GM13976 (cell line): Measurements from ENCODE around the gene TMEM132A.
A peak's percentile ranks its signal among the peaks of the same experiment; 100 is the strongest.

ENCODE experiments used
- DNase-seq: peaks from one replicate; pipeline ENCODE4 v3.0.0; 2012; ENCODE audit warnings: low spot score
- in situ Hi-C: fragments of 300-500 bp; cut with MboI; formaldehyde crosslinking; loops from one replicate; pipeline ENCODE4 v1.12.0; 2022; ENCODE audit warnings: low sequenced_read_pairs, mixed read lengths, inconsistent platforms; ENCODE audit not compliant: unreplicated experiment
- TF ChIP-seq, protein P1 (sequence below): IDR thresholded peaks from 2 replicates; pipeline ENCODE4 v1.5.1; 2012; ENCODE audit warnings: borderline replicate concordance, mild to moderate bottlenecking; ENCODE audit not compliant: insufficient read depth; ENCODE audit errors: extremely low read depth, missing control alignments, control extremely low read depth

The TMEM132A gene

DNA sequence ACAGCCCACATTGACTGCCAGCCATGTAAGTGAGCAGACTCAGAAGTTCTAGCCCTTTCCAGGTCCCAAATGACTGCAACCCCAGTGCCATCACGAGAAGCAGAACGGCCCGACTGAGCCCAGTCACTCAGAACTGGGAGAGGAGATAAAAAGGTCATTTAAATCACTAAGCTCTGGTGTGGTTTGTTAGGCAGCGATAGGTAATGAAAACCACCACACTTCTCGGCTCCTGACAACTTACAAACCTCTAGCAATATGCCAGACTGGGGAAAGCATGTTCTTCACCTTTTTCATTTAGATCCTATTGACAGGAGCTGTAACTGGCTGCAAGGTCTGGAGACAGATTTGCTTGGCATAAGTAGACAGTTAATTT lies 21.0 kb downstream of the TMEM132A start:
- DNase-seq, result no peak

DNA sequence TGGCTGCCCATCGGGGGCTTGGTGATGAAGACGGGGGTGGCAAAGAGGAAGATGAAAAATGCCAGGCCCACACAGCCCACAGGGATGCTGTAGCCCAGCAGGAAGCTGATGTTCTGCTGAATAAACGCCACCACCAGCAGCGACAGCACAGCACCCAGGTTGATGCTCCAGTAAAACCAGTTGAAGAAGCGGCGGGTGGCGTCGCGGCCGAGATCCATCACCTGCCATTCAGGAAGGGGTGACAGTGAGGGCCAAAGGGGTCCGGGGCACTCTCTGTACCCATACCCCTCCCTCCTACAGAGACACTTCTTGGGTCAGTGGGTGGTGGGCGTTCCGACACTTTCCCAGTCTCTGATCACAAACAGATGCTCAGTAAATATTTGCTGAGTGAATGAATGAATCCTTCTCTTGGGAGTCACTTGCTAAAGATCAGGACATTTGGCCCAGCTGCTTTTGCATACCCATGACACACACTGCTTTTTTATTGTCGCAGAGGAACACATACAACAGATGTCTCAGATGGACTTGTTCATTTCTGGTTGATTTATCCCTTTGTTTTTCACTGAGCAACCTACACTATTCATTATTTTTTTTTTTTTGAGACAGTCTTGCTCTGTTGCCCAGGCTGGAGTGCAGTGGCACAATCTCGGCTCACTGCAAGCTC lies 22.5 kb downstream of the TMEM132A start:
- in situ Hi-C loops, result no loop called here
- DNase-seq, result no peak
- TF ChIP-seq, protein P1, sequence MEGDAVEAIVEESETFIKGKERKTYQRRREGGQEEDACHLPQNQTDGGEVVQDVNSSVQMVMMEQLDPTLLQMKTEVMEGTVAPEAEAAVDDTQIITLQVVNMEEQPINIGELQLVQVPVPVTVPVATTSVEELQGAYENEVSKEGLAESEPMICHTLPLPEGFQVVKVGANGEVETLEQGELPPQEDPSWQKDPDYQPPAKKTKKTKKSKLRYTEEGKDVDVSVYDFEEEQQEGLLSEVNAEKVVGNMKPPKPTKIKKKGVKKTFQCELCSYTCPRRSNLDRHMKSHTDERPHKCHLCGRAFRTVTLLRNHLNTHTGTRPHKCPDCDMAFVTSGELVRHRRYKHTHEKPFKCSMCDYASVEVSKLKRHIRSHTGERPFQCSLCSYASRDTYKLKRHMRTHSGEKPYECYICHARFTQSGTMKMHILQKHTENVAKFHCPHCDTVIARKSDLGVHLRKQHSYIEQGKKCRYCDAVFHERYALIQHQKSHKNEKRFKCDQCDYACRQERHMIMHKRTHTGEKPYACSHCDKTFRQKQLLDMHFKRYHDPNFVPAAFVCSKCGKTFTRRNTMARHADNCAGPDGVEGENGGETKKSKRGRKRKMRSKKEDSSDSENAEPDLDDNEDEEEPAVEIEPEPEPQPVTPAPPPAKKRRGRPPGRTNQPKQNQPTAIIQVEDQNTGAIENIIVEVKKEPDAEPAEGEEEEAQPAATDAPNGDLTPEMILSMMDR, result no peak

More for the DNA sequence above, 21.0 kb downstream of the TMEM132A start:
- TF ChIP-seq, protein P1, result no peak
- in situ Hi-C loops, result no loop called here

- no peak for DNase-seq
- in situ Hi-C loops, result no loop called here
- TF ChIP-seq, protein P1, result no peak
Observed at GRCh38 chr11:60947700-60948099, 23.4 kb downstream of the TMEM132A start.

DNA sequence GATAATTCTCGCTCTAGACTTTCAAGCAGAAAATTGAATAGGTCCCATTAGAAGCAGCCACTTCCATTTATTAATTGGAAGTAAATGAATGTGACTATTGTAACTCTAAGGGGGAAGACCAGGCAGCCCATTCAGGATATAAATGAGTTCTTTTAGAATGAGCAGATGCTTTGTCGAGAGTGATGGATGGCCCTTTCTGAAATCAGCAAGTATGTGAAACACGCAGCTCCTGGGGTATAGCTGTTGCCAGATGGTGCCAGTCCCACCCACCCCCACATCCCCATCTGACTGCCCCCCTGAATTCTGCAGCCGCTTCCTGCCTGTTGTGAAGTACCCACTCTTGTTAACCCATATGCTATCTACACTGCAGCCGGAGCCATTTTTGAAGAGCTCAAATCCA lies 24.0 kb downstream of the TMEM132A start:
- no peak for DNase-seq
- TF ChIP-seq, protein P1, result no peak
- in situ Hi-C loops, result no loop called here

GRCh38 chr11:60950024-60950423 lies 25.8 kb downstream of the TMEM132A start:
- DNase-seq, result no peak
- in situ Hi-C loops, result no loop called here
- TF ChIP-seq, protein P1, result no peak

DNA sequence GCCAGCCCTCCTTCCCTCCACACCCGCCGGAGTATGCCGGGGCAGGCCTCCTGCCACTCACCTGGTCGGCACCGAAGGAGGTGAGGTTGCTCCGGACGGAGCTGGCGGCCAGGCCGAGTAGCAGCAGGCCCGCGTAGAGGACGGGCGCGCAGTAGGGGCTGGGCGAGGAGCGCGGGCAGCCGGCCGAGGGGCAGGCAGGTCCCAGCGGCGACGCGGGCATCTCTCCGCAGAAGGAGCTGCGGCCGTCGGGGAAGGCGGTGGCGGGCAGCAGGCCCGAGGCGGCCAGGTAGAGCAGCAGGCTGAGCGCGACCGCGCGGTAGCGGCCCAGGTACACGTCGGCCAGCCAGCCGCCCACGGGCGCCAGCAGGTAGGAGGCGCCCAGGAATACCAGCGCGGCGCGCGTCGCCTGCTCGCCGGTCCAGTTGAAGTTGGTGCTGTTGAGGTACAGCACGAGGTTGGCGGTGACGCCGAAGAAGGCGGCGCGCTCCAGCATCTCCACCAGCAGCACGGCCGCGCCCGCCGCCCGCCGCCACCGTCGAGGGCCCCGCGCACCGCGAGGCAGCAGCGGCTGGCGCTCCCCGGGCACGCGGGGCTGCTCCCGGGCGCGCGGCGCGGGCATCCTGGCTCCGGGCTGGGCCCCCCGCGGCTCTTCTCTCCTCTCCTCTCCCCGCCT lies 26.8 kb downstream of the TMEM132A start:
- in situ Hi-C loops, result no loop called here
- DNase-seq, result peak; percentile 47
- TF ChIP-seq, protein P1, result no peak
